Fibroblast of skin of back (primary cell): ENCODE data around the gene AMIGO3.

Experiments
- DNase-seq: peaks from one replicate; pipeline ENCODE4 v3.0.0-alpha.2; 2013

AMIGO3 gene

GRCh38 chr3:49724586-49724985 is 5.1 kb upstream of the AMIGO3 start:
- DNase-seq = no peak

DNA sequence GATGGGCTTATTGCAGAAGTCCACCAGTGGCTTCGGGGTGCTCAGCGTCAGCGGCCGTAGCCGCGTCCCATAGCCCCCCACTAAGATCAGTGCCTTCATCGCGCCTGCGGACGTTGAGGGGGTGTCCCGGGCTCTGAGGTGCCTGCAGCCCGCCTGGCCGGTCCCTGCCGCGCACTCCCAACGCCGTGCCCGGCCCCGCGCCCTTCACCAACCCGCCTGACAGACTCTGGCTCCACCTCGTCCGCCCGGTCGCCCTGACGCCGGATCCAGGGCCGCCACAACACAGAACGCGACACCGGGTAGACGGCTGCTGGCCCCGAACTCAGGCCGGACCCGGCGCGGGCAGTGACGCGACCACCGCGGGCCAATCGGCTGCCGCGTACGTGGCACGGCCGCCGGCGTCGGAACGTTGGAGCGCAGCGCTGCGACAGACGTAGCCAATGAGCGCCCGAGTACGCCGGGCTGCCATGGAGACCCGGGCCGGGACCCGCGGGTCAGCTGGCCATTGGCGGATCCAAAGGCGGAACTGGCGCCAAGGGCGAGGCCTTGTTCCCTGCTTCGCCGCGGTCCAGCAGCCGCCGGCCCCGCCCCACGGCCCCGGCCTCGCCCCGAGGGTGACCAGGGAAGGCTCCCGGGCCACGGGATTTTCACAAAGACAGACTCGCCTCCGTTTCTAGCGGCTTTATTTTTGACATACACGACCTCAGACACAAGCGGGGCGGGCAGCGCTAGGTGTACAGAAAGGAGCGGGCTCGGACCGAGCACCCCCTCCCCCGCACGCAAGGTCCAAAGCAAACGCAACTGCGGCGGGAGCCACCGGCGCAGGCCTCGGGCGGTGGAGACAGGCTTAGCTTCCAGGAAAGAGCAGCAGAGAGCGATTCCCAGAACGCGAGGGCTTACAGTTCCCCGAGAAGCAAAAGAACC is 4.4 kb upstream of the AMIGO3 start, which contains the start of gene GMPPB:
GMPPB (minus strand) TSS at position 324 of the 924 bp plus-strand sequence; CDS start at position 99, 225 bp downstream.
- DNase-seq = peak; percentile 97

DNA sequence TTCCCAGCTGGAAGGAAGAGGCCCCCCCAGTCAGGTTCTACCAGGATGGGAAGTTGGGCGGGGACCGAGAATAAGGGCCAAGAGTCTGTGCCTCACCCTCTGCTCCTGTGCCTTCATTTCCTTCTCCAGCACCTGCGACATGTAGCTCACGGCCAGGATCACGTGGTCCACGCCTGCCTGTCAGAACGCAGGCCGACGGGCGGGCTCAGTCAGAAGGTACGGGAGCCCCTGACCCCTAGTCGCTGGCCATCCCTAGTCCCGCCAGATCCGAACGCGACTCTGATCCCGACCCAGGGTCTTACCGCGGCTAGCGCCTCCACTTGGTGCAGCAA is 3.8 kb upstream of the AMIGO3 start:
- peak; percentile 38 for DNase-seq

- no peak for DNase-seq
These were observed 3.4 kb upstream of the AMIGO3 start for GRCh38 chr3:49722896-49723295.

GRCh38 chr3:49721896-49722781 is 2.7 kb upstream of the AMIGO3 start:
- no peak for DNase-seq

GRCh38 chr3:49721596-49721895 is 2.1 kb upstream of the AMIGO3 start:
- no peak for DNase-seq

DNA sequence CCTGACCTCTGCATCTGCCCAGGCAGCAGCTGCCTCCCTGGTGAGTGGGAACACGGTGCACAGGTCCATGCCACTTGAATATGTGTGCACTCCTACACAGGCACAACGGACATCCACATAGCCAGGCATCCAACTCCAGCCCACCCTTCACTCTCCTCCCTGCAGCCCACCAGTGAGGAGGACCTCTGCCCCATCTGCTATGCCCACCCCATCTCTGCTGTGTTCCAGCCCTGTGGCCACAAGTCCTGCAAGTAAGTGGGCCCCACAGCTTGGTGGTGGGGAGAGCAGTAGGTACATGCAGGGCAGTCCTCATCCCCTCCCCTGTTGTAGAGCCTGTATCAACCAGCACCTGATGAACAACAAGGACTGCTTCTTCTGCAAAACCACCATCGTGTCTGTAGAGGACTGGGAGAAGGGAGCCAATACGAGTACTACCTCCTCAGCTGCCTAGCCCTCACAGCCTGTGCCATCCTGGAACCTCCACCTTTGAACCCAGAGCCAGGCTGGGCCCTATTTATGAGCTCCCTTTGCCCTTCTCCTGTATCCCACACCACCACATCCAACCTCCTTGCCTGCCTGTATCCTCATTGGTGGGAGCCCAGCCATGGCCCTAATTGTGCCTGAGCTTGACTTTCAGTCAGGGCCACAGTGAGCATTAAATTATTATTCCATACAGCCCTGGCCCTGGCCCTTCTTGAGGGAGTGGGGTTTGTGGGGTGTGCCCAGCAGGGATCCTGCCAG is 1.5 kb upstream of the AMIGO3 start:
- DNase-seq = no peak

- no peak for DNase-seq
These were observed 648 bp downstream of the AMIGO3 start for GRCh38 chr3:49718858-49719213.

DNA sequence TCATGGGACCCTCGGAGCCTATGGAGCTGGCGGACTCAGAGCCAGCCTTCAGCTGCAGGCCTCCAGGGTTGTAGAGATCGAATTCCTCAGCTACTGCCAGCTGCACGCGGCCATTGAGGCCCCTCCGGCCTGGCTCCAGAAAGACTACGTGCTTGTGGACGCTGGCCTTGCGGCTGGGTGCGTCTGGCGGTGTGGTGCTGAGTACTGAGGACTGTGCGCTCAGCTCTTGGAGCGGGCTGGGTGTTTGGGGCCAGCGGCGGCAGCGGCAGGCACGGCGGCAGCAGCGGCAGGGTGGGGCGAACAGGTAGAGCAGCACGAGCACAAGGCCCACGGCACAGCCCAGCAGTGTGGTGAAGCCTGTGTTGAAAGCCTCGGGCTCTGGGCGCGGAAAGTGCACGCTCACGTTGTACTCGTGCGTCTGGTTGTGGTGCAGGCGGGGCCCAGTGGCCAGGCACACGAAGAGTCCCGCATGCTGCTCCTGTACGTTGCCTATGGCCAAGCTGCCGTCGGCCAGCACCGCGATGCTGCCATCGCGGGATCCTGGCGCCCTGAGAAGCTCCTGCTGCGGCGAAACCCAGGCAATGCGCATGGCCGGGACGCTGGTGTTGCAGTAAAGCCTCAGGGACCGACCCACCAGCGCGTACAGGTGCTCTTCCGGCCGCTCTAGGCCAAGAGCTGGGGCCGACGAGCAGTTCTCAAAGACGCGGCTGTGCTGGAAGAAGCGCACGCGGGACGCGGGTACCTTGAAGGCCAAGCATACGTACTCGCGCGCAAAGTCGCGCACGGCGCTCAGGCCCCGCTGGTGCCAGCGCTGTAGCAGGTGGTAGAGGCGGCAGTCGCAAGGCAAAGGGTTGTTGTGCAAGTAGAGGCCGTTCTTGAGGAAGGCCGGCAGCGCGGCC is 1.3 kb downstream of the AMIGO3 start:
- no peak for DNase-seq

DNA sequence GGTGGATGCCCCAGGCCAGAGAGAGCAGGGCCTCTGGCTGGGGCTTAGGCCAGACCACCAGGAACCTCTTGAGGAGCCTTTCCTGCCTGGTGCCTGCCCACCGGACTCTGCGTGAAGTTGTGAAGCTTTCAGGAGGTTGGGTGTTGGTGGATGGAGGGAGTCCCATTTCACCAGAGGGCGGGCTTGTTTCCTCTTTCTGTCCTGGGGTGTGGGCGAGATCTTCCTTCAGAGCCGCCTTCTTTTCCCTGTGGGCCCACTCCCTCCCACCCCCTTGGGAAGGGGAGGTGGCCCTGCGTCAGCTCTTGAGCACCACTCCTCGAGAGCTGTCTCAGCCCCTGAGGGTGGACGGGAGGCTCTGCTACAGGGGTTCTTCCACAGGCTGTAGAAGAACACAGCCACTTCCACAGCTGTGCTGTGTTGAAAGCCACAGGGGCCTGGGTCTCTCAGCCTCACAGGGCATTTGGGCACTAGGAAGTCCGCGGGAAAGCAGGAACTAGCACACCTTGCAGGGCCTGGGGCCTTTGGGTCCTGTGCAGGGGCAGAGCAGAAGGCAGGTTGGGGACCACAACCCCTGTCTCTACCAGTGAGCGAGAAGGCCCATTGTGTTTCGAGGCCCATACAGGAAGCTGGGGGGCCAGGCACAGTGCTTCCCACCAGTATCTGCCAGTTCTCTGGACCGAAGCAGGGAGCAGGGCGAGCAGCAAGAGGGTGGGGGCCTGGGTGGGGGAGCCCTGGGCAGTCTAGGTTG is 2.1 kb downstream of the AMIGO3 start:
- no peak for DNase-seq

- no peak for DNase-seq
These were observed 2.7 kb downstream of the AMIGO3 start for GRCh38 chr3:49716691-49717210.

- DNase-seq = no peak
These were observed 3.3 kb downstream of the AMIGO3 start for GRCh38 chr3:49716169-49716568.

GRCh38 chr3:49715611-49716121 is 3.8 kb downstream of the AMIGO3 start:
- no peak for DNase-seq

GRCh38 chr3:49714728-49715550 is 4.5 kb downstream of the AMIGO3 start:
- DNase-seq = no peak

- no peak for DNase-seq
These were observed 6.0 kb downstream of the AMIGO3 start for GRCh38 chr3:49713336-49714105.

DNA sequence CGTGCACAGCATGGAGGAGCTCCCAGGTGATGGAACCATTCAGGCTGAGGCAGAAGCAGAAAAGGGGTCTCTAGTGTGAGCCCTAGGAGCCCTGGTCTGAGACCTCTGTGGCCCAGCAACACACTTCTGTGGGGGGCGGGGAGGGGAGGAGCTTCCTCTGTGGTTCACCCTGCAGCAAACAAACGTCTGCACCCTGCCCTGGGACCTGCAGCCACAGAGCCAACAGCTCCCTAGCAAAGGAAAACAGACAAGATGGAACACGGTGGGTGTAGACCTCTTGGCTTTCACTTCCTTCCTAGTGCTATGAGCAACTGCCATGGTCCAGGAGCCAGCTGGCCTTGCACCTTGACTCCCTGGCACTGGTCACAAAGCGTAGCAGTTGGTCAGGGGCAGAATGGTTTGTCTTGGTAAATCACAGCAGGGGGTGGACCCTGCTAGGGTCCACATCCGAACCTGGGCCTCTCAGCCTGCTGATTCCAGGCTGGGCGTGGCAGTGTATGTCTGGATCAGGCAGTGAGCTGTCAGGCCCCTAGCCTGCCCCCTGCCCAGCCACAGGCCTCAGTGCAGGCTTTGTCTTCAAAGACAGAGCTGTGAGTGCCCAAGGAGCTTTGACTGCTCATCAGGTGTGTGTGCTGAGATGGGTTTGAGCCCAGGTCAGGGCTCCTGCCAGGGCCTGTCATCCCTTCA is 6.7 kb downstream of the AMIGO3 start:
- DNase-seq = no peak

- DNase-seq = no peak
These were observed 7.3 kb downstream of the AMIGO3 start for GRCh38 chr3:49712166-49712565.

- no peak for DNase-seq
These were observed 8.0 kb downstream of the AMIGO3 start for GRCh38 chr3:49711489-49711888.
